ENCODE data around the gene ZNF423.

GRCh38 chr16:49599281-49599680 is 256.6 kb downstream of the ZNF423 start:
- TF ChIP-seq LEF1 (IDR thresholded peaks at IDR 0.05; ENCODE audit: borderline replicate concordance) (no peak), SP1 (IDR thresholded peaks at IDR 0.05) (no peak), PKNOX1 (IDR thresholded peaks at IDR 0.05) (no peak), HDGF (IDR thresholded peaks at IDR 0.05; ENCODE audit: borderline replicate concordance) (no peak), L3MBTL2 (conservative IDR thresholded peaks at IDR 0.05) (no peak)
